Naive B cell (primary cell): ENCODE results near the gene NID1. TPM values are rescaled to one million over a fixed set of nuclear protein-coding genes. Genes with fewer than 3 reads are reported as not detected.
"Not testable (repeated sequence)": the region's sequence is repeated elsewhere in the genome, so short reads cannot be mapped to it uniquely, and the experiment has no call there.

ENCODE experiments used
- ATAC-seq, 2 donors: fragments of 150-1000 bp; cut with Tn5 transposase; 2 replicates each; pipeline ENCODE4 v1.10.0; 2021; ENCODE audit warnings: low read depth in 2 of 2, mild to moderate bottlenecking in 2 of 2, moderate library complexity in 2 of 2
- DNase-seq: peaks from one replicate; pipeline ENCODE4 v3.0.0; 2022
- H3K27ac Mint-ChIP-seq, 6 donors: one replicate each; pipeline ENCODE4 v1.8.0; 2020 to 2022; ENCODE audit warnings: mild to moderate bottlenecking in 6 of 6, mixed read lengths in 6 of 6, moderate library complexity in 5 of 6, inconsistent platforms in 2 of 6
- H3K27me3 Mint-ChIP-seq, 3 donors: one replicate each; pipeline ENCODE4 v1.8.0; 2021 to 2022; ENCODE audit warnings: mixed read lengths in 3 of 3, mild to moderate bottlenecking in 1 of 3
- H3K36me3 Mint-ChIP-seq, 2 donors: one replicate each; pipeline ENCODE4 v1.8.0; 2020 to 2022; ENCODE audit warnings: mixed read lengths in 2 of 2, inconsistent platforms in 1 of 2, mild to moderate bottlenecking in 1 of 2
- H3K4me1 Mint-ChIP-seq, 3 donors: one replicate each; pipeline ENCODE4 v1.8.0; 2020 to 2022; ENCODE audit warnings: mixed read lengths in 3 of 3, inconsistent platforms in 1 of 3, mild to moderate bottlenecking in 1 of 3, moderate library complexity in 1 of 3
- H3K4me3 Mint-ChIP-seq, 8 donors: one replicate each; pipeline ENCODE4 v1.8.0; 2020 to 2022; ENCODE audit warnings: mild to moderate bottlenecking in 8 of 8, mixed read lengths in 8 of 8, moderate library complexity in 8 of 8, inconsistent platforms in 2 of 8
- H3K9me3 Mint-ChIP-seq, 7 donors: one replicate each; pipeline ENCODE4 v1.8.0; 2020 to 2022; ENCODE audit warnings: mixed read lengths in 7 of 7, mild to moderate bottlenecking in 5 of 7, inconsistent platforms in 2 of 7, moderate library complexity in 1 of 7
- polyA plus RNA-seq, 6 donors: library from polyadenylated mRNA; unstranded; fragments of 300-500 nt; fragmentation: Illumina TruSeq; gene quantifications; one replicate each; pipeline ENCODE4 v1.2.3, GENCODE V29; 2021; ENCODE audit warnings: low read depth in 6 of 6

NID1 gene
- polyA plus RNA-seq, 6 donors from 2014 or later = not detected

- H3K27ac Mint-ChIP-seq = peak overlapping the region in 1 of 6 donors; percentile 43
- no peak for ATAC-seq
- no peak overlapping the region for H3K4me3 Mint-ChIP-seq
- H3K36me3 Mint-ChIP-seq = peaks cover 6 to 10% of the 10 kb centered on the region in 2 donors
- peaks cover 0 to 15% (median 13%) of the 10 kb centered on the region in 7 donors for H3K9me3 Mint-ChIP-seq
- no peaks in the 10 kb centered on the region for H3K27me3 Mint-ChIP-seq
- no peak for DNase-seq
- H3K4me1 Mint-ChIP-seq = peaks cover 31 to 46% (median 33%) of the 10 kb centered on the region in 3 donors
These were observed 96.1 kb downstream of the NID1 start for GRCh38 chr1:235968831-235969230.

- not testable (repeated sequence) for ATAC-seq, DNase-seq, H3K27me3 Mint-ChIP-seq, H3K36me3 Mint-ChIP-seq
- Mint-ChIP-seq H3K4me1 (peaks cover 17 to 31% (median 17%) of the 10 kb centered on the region in 3 donors), H3K4me3 (peak overlapping the region in 1 of 8 donors; percentile 52), H3K27ac (peak overlapping the region in 3 of 6 donors; percentile 32 to 65 (median 53)), H3K9me3 (peaks cover 0 to 15% (median 13%) of the 10 kb centered on the region in 7 donors)
These were observed 98.8 kb downstream of the NID1 start for GRCh38 chr1:235966134-235966533.

GRCh38 chr1:235960809-235961208, 104.1 kb downstream of the NID1 start:
- H3K4me1 Mint-ChIP-seq = peaks cover 21 to 31% (median 28%) of the 10 kb centered on the region in 3 donors
- ATAC-seq (no peak), DNase-seq (no peak)
- H3K9me3 Mint-ChIP-seq = peaks cover 0 to 7% (median 2%) of the 10 kb centered on the region in 7 donors
- peaks cover 0 to 10% of the 10 kb centered on the region in 2 donors for H3K36me3 Mint-ChIP-seq
- no peak overlapping the region for H3K4me3 Mint-ChIP-seq
- H3K27ac Mint-ChIP-seq = no peak overlapping the region
- H3K27me3 Mint-ChIP-seq = no peaks in the 10 kb centered on the region

- ATAC-seq = no peak
- Mint-ChIP-seq H3K27ac (no peak overlapping the region), H3K4me1 (peaks cover 39 to 50% (median 42%) of the 10 kb centered on the region in 3 donors), H3K4me3 (no peak overlapping the region), H3K36me3 (no peaks in the 10 kb centered on the region), H3K9me3 (no peaks in the 10 kb centered on the region), H3K27me3 (no peaks in the 10 kb centered on the region)
- DNase-seq = no peak
These were observed 106.9 kb downstream of the NID1 start for GRCh38 chr1:235958021-235958420.

- Mint-ChIP-seq H3K27ac (peak overlapping the region; percentile 8 to 97 (median 86)), H3K9me3 (no peaks in the 10 kb centered on the region), H3K4me3 (peak overlapping the region in 1 of 8 donors; percentile 71), H3K36me3 (no peaks in the 10 kb centered on the region), H3K27me3 (no peaks in the 10 kb centered on the region), H3K4me1 (peaks cover 47 to 66% (median 57%) of the 10 kb centered on the region in 3 donors)
- ATAC-seq (no peak), DNase-seq (no peak)
These were observed 109.1 kb downstream of the NID1 start for GRCh38 chr1:235955777-235956176.

GRCh38 chr1:235954306-235955283, 110.3 kb downstream of the NID1 start:
- H3K27ac Mint-ChIP-seq = peak overlapping the region; percentile 90 to 98 (median 96)
- H3K9me3 Mint-ChIP-seq = no peaks in the 10 kb centered on the region
- peak; percentile 91 for ATAC-seq
- H3K4me3 Mint-ChIP-seq = peak overlapping the region; percentile 63 to 88 (median 76)
- no peaks in the 10 kb centered on the region for H3K27me3 Mint-ChIP-seq
- no peaks in the 10 kb centered on the region for H3K36me3 Mint-ChIP-seq
- DNase-seq = peak; percentile 93
- peaks cover 50 to 72% (median 69%) of the 10 kb centered on the region in 3 donors for H3K4me1 Mint-ChIP-seq

GRCh38 chr1:235953801-235954200, 111.1 kb downstream of the NID1 start:
- Mint-ChIP-seq H3K27me3 (no peaks in the 10 kb centered on the region), H3K4me1 (peaks cover 56 to 78% (median 77%) of the 10 kb centered on the region in 3 donors), H3K9me3 (no peaks in the 10 kb centered on the region), H3K36me3 (no peaks in the 10 kb centered on the region), H3K27ac (peak overlapping the region; percentile 90 to 98 (median 96)), H3K4me3 (peak overlapping the region; percentile 63 to 88 (median 76))
- no peak for ATAC-seq
- no peak for DNase-seq

GRCh38 chr1:235952950-235953615, 111.8 kb downstream of the NID1 start:
- ATAC-seq (no peak), DNase-seq (no peak)
- H3K4me3 Mint-ChIP-seq = peak overlapping the region; percentile 65 to 88 (median 77)
- no peaks in the 10 kb centered on the region for H3K27me3 Mint-ChIP-seq
- H3K36me3 Mint-ChIP-seq = no peaks in the 10 kb centered on the region
- H3K4me1 Mint-ChIP-seq = peaks cover 63 to 84% (median 83%) of the 10 kb centered on the region in 3 donors
- H3K9me3 Mint-ChIP-seq = no peaks in the 10 kb centered on the region
- peak overlapping the region; percentile 90 to 97 (median 94) for H3K27ac Mint-ChIP-seq

GRCh38 chr1:235951661-235952060, 113.2 kb downstream of the NID1 start:
- H3K27me3 Mint-ChIP-seq = no peaks in the 10 kb centered on the region
- peak overlapping the region; percentile 66 to 97 (median 88) for H3K27ac Mint-ChIP-seq
- no peak for ATAC-seq
- H3K4me1 Mint-ChIP-seq = peaks cover 63 to 96% (median 80%) of the 10 kb centered on the region in 3 donors
- no peak for DNase-seq
- H3K4me3 Mint-ChIP-seq = peak overlapping the region in 3 of 8 donors; percentile 65 to 81 (median 71)
- H3K36me3 Mint-ChIP-seq = no peaks in the 10 kb centered on the region
- H3K9me3 Mint-ChIP-seq = no peaks in the 10 kb centered on the region

GRCh38 chr1:235950318-235950717, 114.6 kb downstream of the NID1 start:
- Mint-ChIP-seq H3K4me1 (peaks cover 69 to 98% (median 84%) of the 10 kb centered on the region in 3 donors), H3K27ac (peak overlapping the region in 3 of 6 donors; percentile 66 to 90 (median 85))

GRCh38 chr1:235948774-235949427, 116.0 kb downstream of the NID1 start:
- H3K27me3 Mint-ChIP-seq = no peaks in the 10 kb centered on the region
- ATAC-seq (no peak), DNase-seq (no peak)
- peaks cover 63 to 98% (median 80%) of the 10 kb centered on the region in 3 donors for H3K4me1 Mint-ChIP-seq
- H3K27ac Mint-ChIP-seq = peak overlapping the region; percentile 51 to 92 (median 78)
- H3K9me3 Mint-ChIP-seq = no peaks in the 10 kb centered on the region
- H3K36me3 Mint-ChIP-seq = no peaks in the 10 kb centered on the region
- peak overlapping the region; percentile 25 to 87 (median 74) for H3K4me3 Mint-ChIP-seq

More at GRCh38 chr1:235950318-235950717, 114.6 kb downstream of the NID1 start:
- peak overlapping the region in 4 of 8 donors; percentile 23 to 66 (median 62) for H3K4me3 Mint-ChIP-seq
- ATAC-seq (no peak), DNase-seq (no peak)
- no peaks in the 10 kb centered on the region for H3K36me3 Mint-ChIP-seq
- H3K9me3 Mint-ChIP-seq = no peaks in the 10 kb centered on the region
- no peaks in the 10 kb centered on the region for H3K27me3 Mint-ChIP-seq

GRCh38 chr1:235947989-235948388, 116.9 kb downstream of the NID1 start:
- Mint-ChIP-seq H3K9me3 (no peaks in the 10 kb centered on the region), H3K4me1 (peaks cover 63 to 98% (median 80%) of the 10 kb centered on the region in 3 donors), H3K27me3 (no peaks in the 10 kb centered on the region), H3K4me3 (peak overlapping the region; percentile 15 to 87 (median 69)), H3K27ac (peak overlapping the region; percentile 51 to 90 (median 78)), H3K36me3 (no peaks in the 10 kb centered on the region)
- ATAC-seq (no peak), DNase-seq (no peak)

- Mint-ChIP-seq H3K27me3 (no peaks in the 10 kb centered on the region), H3K36me3 (peaks cover 4 to 7% of the 10 kb centered on the region in 2 donors), H3K27ac (peak overlapping the region; percentile 79 to 97 (median 90)), H3K4me3 (peak overlapping the region in 7 of 8 donors; percentile 11 to 85 (median 65)), H3K9me3 (no peaks in the 10 kb centered on the region), H3K4me1 (peaks cover 68 to 99% (median 85%) of the 10 kb centered on the region in 3 donors)
- no peak for DNase-seq
- ATAC-seq = peak; percentile 51 to 67
These were observed 118.3 kb downstream of the NID1 start for GRCh38 chr1:235946571-235946981.
